ENCODE results near the gene DGKH.

Gene DGKH

GRCh38 chr13:42048342-42048683, at the start of gene DGKH:
DGKH (plus strand) TSS chr13:42048648; CDS start chr13:42048774, 126 bp downstream.
- peaks cover 79% of the 10 kb centered on the region for H3K4me1 ChIP-seq (ENCODE audit: low read depth, poor library complexity, severe bottlenecking)
- peaks cover 94% of the 10 kb centered on the region for H3K79me2 ChIP-seq (ENCODE audit: insufficient read depth, low read depth)
- H3K9ac ChIP-seq, result peak within 1 kb of the TSS; percentile 75
- H3K27ac ChIP-seq, result peak within 1 kb of the TSS; percentile 72
- H4K20me1 ChIP-seq (ENCODE audit: insufficient read depth), result no peaks in the 10 kb centered on the region
- no peak for TF ChIP-seq CTCF (conservative IDR thresholded peaks at IDR 0.05; ENCODE audit: low read depth, low read length)
- no peak within 1 kb of the TSS for H3K4me3 ChIP-seq (IDR thresholded peaks at IDR 0.05; ENCODE audit: insufficient read depth, low read depth, low read length)
- H2AFZ ChIP-seq (ENCODE audit: low read depth), result peak within 1 kb of the TSS; percentile 10
- H3K27me3 ChIP-seq (ENCODE audit: insufficient read depth, low read depth), result no peaks in the 10 kb centered on the region
- H3K36me3 ChIP-seq (ENCODE audit: insufficient read depth), result no peaks in the 10 kb centered on the region
- H3K4me2 ChIP-seq, result peak within 1 kb of the TSS; percentile 69

- no peak for TF ChIP-seq CTCF (conservative IDR thresholded peaks at IDR 0.05; ENCODE audit: low read depth, low read length)
Observed at GRCh38 chr13:42000846-42001245, 47.6 kb upstream of the DGKH start.

GRCh38 chr13:42001580-42001979, 46.9 kb upstream of the DGKH start:
- Histone ChIP-seq H4K20me1 (ENCODE audit: insufficient read depth) (no peaks in the 10 kb centered on the region), H3K36me3 (ENCODE audit: insufficient read depth) (no peaks in the 10 kb centered on the region), H3K4me2 (no peak overlapping the region), H2AFZ (ENCODE audit: low read depth) (no peak overlapping the region), H3K27me3 (ENCODE audit: insufficient read depth, low read depth) (no peaks in the 10 kb centered on the region), H3K79me2 (ENCODE audit: insufficient read depth, low read depth) (no peaks in the 10 kb centered on the region), H3K4me1 (ENCODE audit: low read depth, poor library complexity, severe bottlenecking) (no peaks in the 10 kb centered on the region), H3K9ac (no peak overlapping the region), H3K4me3 (IDR thresholded peaks at IDR 0.05; ENCODE audit: insufficient read depth, low read depth, low read length) (no peak overlapping the region), H3K27ac (no peak overlapping the region)
- no peak for TF ChIP-seq CTCF (conservative IDR thresholded peaks at IDR 0.05; ENCODE audit: low read depth, low read length)

More at GRCh38 chr13:42000846-42001245, 47.6 kb upstream of the DGKH start:
- H3K36me3 ChIP-seq (ENCODE audit: insufficient read depth), result no peaks in the 10 kb centered on the region
- H2AFZ ChIP-seq (ENCODE audit: low read depth), result no peak overlapping the region
- no peak overlapping the region for H3K9ac ChIP-seq
- peaks cover 7% of the 10 kb centered on the region for H3K4me1 ChIP-seq (ENCODE audit: low read depth, poor library complexity, severe bottlenecking)
- H3K4me3 ChIP-seq (IDR thresholded peaks at IDR 0.05; ENCODE audit: insufficient read depth, low read depth, low read length), result no peak overlapping the region
- no peaks in the 10 kb centered on the region for H3K79me2 ChIP-seq (ENCODE audit: insufficient read depth, low read depth)
- no peaks in the 10 kb centered on the region for H4K20me1 ChIP-seq (ENCODE audit: insufficient read depth)
- H3K4me2 ChIP-seq, result no peak overlapping the region
- H3K27me3 ChIP-seq (ENCODE audit: insufficient read depth, low read depth), result no peaks in the 10 kb centered on the region
- no peak overlapping the region for H3K27ac ChIP-seq

GRCh38 chr13:42002066-42002465, 46.4 kb upstream of the DGKH start:
- Histone ChIP-seq H2AFZ (ENCODE audit: low read depth) (no peak overlapping the region), H3K27ac (no peak overlapping the region)
- TF ChIP-seq CTCF (conservative IDR thresholded peaks at IDR 0.05; ENCODE audit: low read depth, low read length), result no peak

More at GRCh38 chr13:42002066-42002465, 46.4 kb upstream of the DGKH start:
- Histone ChIP-seq H3K36me3 (ENCODE audit: insufficient read depth) (no peaks in the 10 kb centered on the region), H3K4me1 (ENCODE audit: low read depth, poor library complexity, severe bottlenecking) (no peaks in the 10 kb centered on the region), H3K27me3 (ENCODE audit: insufficient read depth, low read depth) (no peaks in the 10 kb centered on the region), H4K20me1 (ENCODE audit: insufficient read depth) (no peaks in the 10 kb centered on the region), H3K4me2 (no peak overlapping the region), H3K79me2 (ENCODE audit: insufficient read depth, low read depth) (no peaks in the 10 kb centered on the region), H3K4me3 (IDR thresholded peaks at IDR 0.05; ENCODE audit: insufficient read depth, low read depth, low read length) (no peak overlapping the region), H3K9ac (no peak overlapping the region)
